ENCODE results near the gene ZBTB12. TPM values are rescaled to one million over a fixed set of nuclear protein-coding genes. Genes with fewer than 3 reads are reported as not detected.
"Not testable (repeated sequence)": the region's sequence is repeated elsewhere in the genome, so short reads cannot be mapped to it uniquely, and the experiment has no call there.

Gene ZBTB12
- total and polyA plus RNA-seq, 9 of the 15 experiments (the other 6 are each of a cell fraction or from before 2014, with no cell fraction given) = 0.03 to 12.4 (median 5.8) TPM; not detected in 1

- BruUV-seq (replicated peaks); H3K79me2 ChIP-seq (ENCODE audit: control insufficient read depth, insufficient read depth, low read length); H3K9ac ChIP-seq (ENCODE audit: insufficient read depth in 1 of 2, low read depth in 2 of 2, low read length in 2 of 2); FAIRE-seq; H3K27ac ChIP-seq (ENCODE audit: extremely low read depth, low read depth, low read length); H3K9me3 ChIP-seq (replicated peaks; ENCODE audit: control insufficient read depth, insufficient read depth, low read depth, low read length); ATAC-seq; CTCF ChIA-PET (ENCODE audit: low intra/inter-chr PET ratio); H4K20me1 ChIP-seq (replicated peaks; ENCODE audit: control insufficient read depth, insufficient read depth, low read length); H3K36me3 ChIP-seq (ENCODE audit: control insufficient read depth, insufficient read depth, low read length); H3K27me3 ChIP-seq (ENCODE audit: control insufficient read depth in 2 of 2, insufficient read depth in 2 of 2, low read length in 2 of 2); H3K4me1 ChIP-seq (replicated peaks in 1 of 2; ENCODE audit: control insufficient read depth in 2 of 2, insufficient read depth in 2 of 2, low read length in 2 of 2); H3K4me2 ChIP-seq (ENCODE audit: insufficient read depth, low read length); H3K4me3 ChIP-seq; H2AFZ ChIP-seq (ENCODE audit: low read depth, low read length); H3K9me1 ChIP-seq (ENCODE audit: control insufficient read depth, insufficient read depth, low read length); intact Hi-C loops (cut with micrococcal nuclease); in situ Hi-C loops (cut with MboI): not testable (repeated sequence)
- DNase-seq (ENCODE audit: extremely low read depth in 1 of 4, low spot score in 3 of 4) = peak in 1 of 4 experiments; percentile 20
- POLR2A ChIA-PET = interaction anchor here (0.6 to 15.7 kb wide), 7 partner anchors 8 to 187 kb away, joined by 3 to 229 read pairs (median 4); partner anchors contain the start of genes GPANK1 and NEU1
- 0 out of 2 replicates have a peak, but pooled peaks have one; percentile 0 for TF ChIP-seq TFAP4 (CRISPR knock-in tag; IDR thresholded peaks at IDR 0.05; ENCODE audit: borderline replicate concordance)
- peak; percentile 36 for TF ChIP-seq KDM5B (IDR thresholded peaks at IDR 0.05; ENCODE audit: insufficient replicate concordance, low read depth, low read length)
- TF ChIP-seq CBX3 (IDR thresholded peaks at IDR 0.05; ENCODE audit: borderline replicate concordance in 1 of 2, low read length in 2 of 2) = 0 out of 3 replicates have a peak, but pooled peaks of 1 of the 2 experiments have one; percentile 63
- TF ChIP-seq ZBTB33 (CRISPR knock-in tag; IDR thresholded peaks at IDR 0.05) = peak; percentile 58; the same call in 1 of the 2 replicates
- TF ChIP-seq FOS (IDR thresholded peaks at IDR 0.05; ENCODE audit: extremely low read depth, insufficient read length) = peak; percentile 54
- WGBS (ENCODE audit: insufficient coverage, low coverage, missing lambda C conversion rate) = 82% methylated on average over 34 of the region's 35 CpGs
These were observed 49.7 kb downstream of the ZBTB12 start for GRCh38 chr6:31851980-31852718.
